ENCODE measurements around the gene OR9Q1.

DNA sequence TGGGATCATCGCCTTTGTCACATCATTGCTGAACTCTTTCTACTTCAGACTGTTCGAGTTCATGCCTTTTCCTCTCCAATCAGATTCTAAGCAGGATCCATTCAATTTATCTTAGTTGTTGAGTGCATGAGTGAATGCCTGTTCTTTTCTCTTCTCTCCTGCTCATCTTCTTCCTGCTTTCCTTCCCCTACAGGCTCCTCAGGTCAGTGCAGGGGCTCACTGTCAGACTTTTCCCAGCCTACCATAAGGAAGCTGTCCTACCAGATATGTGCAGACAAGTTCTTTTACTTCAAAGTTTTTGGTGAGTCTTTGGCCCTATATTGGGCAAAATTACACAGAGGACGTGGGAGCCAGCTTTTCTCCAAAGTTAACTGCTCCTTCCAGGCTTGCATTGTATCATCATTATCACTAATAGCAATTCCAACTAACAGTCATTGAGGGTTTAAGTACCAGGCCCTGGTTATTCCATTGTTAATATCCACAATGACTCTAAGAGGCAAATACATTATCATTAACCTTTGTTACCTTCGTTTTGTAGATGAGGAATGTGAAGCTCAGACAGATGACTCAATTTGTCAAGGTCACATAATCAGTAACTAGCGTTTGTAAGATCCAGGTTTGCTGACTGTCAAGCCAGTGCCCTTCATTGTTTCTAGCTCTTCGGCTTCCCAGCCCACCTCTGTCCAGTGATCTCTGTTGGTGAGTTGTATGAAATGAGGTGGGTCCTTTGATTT, 37.4 kb downstream of the OR9Q1 start:
- TF ChIP-seq, protein P1, sequence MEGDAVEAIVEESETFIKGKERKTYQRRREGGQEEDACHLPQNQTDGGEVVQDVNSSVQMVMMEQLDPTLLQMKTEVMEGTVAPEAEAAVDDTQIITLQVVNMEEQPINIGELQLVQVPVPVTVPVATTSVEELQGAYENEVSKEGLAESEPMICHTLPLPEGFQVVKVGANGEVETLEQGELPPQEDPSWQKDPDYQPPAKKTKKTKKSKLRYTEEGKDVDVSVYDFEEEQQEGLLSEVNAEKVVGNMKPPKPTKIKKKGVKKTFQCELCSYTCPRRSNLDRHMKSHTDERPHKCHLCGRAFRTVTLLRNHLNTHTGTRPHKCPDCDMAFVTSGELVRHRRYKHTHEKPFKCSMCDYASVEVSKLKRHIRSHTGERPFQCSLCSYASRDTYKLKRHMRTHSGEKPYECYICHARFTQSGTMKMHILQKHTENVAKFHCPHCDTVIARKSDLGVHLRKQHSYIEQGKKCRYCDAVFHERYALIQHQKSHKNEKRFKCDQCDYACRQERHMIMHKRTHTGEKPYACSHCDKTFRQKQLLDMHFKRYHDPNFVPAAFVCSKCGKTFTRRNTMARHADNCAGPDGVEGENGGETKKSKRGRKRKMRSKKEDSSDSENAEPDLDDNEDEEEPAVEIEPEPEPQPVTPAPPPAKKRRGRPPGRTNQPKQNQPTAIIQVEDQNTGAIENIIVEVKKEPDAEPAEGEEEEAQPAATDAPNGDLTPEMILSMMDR (conservative IDR thresholded peaks at IDR 0.05; ENCODE audit: low read length): no peak
- TF ChIP-seq EZH2phosphoT487 (IDR thresholded peaks at IDR 0.05; ENCODE audit: borderline replicate concordance): no peak

Measured in Loucy (cell line).